Measurements from ENCODE around the gene SLC16A3.

Gene SLC16A3

GRCh38 chr17:82278308-82278707, 49.5 kb downstream of the SLC16A3 start:
- no peak for TF ChIP-seq CTCF (IDR thresholded peaks at IDR 0.05; ENCODE audit: extremely low read depth, missing control alignments)

GRCh38 chr17:82278786-82279391, 50.0 kb downstream of the SLC16A3 start:
- TF ChIP-seq CTCF (IDR thresholded peaks at IDR 0.05; ENCODE audit: extremely low read depth, missing control alignments) = no peak
- DNase-seq (ENCODE audit: low spot score) = no peak

More at GRCh38 chr17:82278308-82278707, 49.5 kb downstream of the SLC16A3 start:
- no peak for DNase-seq (ENCODE audit: low spot score)

GRCh38 chr17:82280537-82280936, 51.7 kb downstream of the SLC16A3 start:
- no peak for DNase-seq (ENCODE audit: low spot score)
- no peak for TF ChIP-seq CTCF (IDR thresholded peaks at IDR 0.05; ENCODE audit: extremely low read depth, missing control alignments)

GRCh38 chr17:82281076-82281475, 52.2 kb downstream of the SLC16A3 start:
- TF ChIP-seq CTCF (IDR thresholded peaks at IDR 0.05; ENCODE audit: extremely low read depth, missing control alignments) = no peak

GRCh38 chr17:82281502-82282238, 52.8 kb downstream of the SLC16A3 start:
- DNase-seq (ENCODE audit: low spot score) = no peak
- TF ChIP-seq CTCF (IDR thresholded peaks at IDR 0.05; ENCODE audit: extremely low read depth, missing control alignments) = no peak

More at GRCh38 chr17:82281076-82281475, 52.2 kb downstream of the SLC16A3 start:
- no peak for DNase-seq (ENCODE audit: low spot score)

GRCh38 chr17:82282239-82283207, 53.7 kb downstream of the SLC16A3 start:
- no peak for DNase-seq (ENCODE audit: low spot score)
- no peak for TF ChIP-seq CTCF (IDR thresholded peaks at IDR 0.05; ENCODE audit: extremely low read depth, missing control alignments)

Data from GM20000 (cell line).